Activated naive CD4-positive, alpha-beta T cell (primary cell): ENCODE data around the gene VENTX.

ENCODE experiments used
- DNase-seq, 4 experiments: peaks; one replicate each; lab custom pipeline; 2025; lab: John Stamatoyannopoulos, UW

The VENTX gene

GRCh38 chr10:133201948-133202725, 35.5 kb upstream of the VENTX start:
- no peak for DNase-seq

GRCh38 chr10:133202778-133203651, 34.6 kb upstream of the VENTX start:
- DNase-seq: no peak

- no peak for DNase-seq
These were observed 33.9 kb upstream of the VENTX start for GRCh38 chr10:133203652-133204195.

- DNase-seq: no peak
These were observed 33.2 kb upstream of the VENTX start for GRCh38 chr10:133204226-133205015.

GRCh38 chr10:133205146-133205545, 32.5 kb upstream of the VENTX start:
- no peak for DNase-seq

- DNase-seq: no peak
These were observed 31.2 kb upstream of the VENTX start for GRCh38 chr10:133206356-133207040.

- DNase-seq: no peak
These were observed 30.5 kb upstream of the VENTX start for GRCh38 chr10:133207041-133207600.

GRCh38 chr10:133207627-133208026, 30.0 kb upstream of the VENTX start:
- DNase-seq: no peak

- no peak for DNase-seq
These were observed 29.2 kb upstream of the VENTX start for GRCh38 chr10:133208466-133208865.

- no peak for DNase-seq
These were observed 28.5 kb upstream of the VENTX start for GRCh38 chr10:133209117-133209516.

GRCh38 chr10:133209641-133210040, 28.0 kb upstream of the VENTX start:
- DNase-seq: no peak

- DNase-seq: no peak
These were observed 27.1 kb upstream of the VENTX start for GRCh38 chr10:133210398-133211140.

- DNase-seq: no peak
These were observed 26.4 kb upstream of the VENTX start for GRCh38 chr10:133211141-133211830.

- no peak for DNase-seq
These were observed 25.4 kb upstream of the VENTX start for GRCh38 chr10:133211959-133212852.

GRCh38 chr10:133212853-133213494, 24.7 kb upstream of the VENTX start:
- no peak for DNase-seq

- no peak for DNase-seq
These were observed 23.8 kb upstream of the VENTX start for GRCh38 chr10:133213641-133214467.
